WTC11 (cell line): ENCODE results near the gene FALEC. TPM values are rescaled to one million over a fixed set of nuclear protein-coding genes. Genes with fewer than 3 reads are reported as not detected.
A peak's percentile ranks its signal among the peaks of the same experiment; 100 is the strongest.

Experiments
- ATF3 ChIP-seq: sonication (generic); formaldehyde crosslinking; conservative IDR thresholded peaks from 2 replicates; pipeline ENCODE4 v1.8.1; 2022; ENCODE audit warnings: mild to moderate bottlenecking, missing genetic modification reagents
- CREB1 ChIP-seq: sonication (generic); formaldehyde crosslinking; IDR thresholded peaks from 2 replicates; pipeline ENCODE4 v1.8.0; 2023; ENCODE audit warnings: mild to moderate bottlenecking, missing genetic modification reagents
- E2F4 ChIP-seq: sonication (generic); formaldehyde crosslinking; IDR thresholded peaks from 2 replicates; pipeline ENCODE4 v1.8.1; 2022; ENCODE audit warnings: low read depth, mild to moderate bottlenecking, moderate library complexity, missing genetic modification reagents, borderline replicate concordance
- FOXP1 ChIP-seq: sonication (generic); formaldehyde crosslinking; IDR thresholded peaks from 2 replicates; pipeline ENCODE4 v1.8.0; 2022; ENCODE audit warnings: missing genetic modification reagents, mild to moderate bottlenecking, moderate library complexity, borderline replicate concordance
- HMGXB4 ChIP-seq: sonication (generic); formaldehyde crosslinking; IDR thresholded peaks from 2 replicates; pipeline ENCODE4 v1.8.1; 2023; ENCODE audit warnings: mild to moderate bottlenecking, moderate library complexity, missing genetic modification reagents
- IRF2 ChIP-seq: sonication (generic); formaldehyde crosslinking; IDR thresholded peaks from 2 replicates; pipeline ENCODE4 v1.8.0; 2022; ENCODE audit warnings: low read depth, missing genetic modification reagents, borderline replicate concordance
- JAZF1 ChIP-seq: fragments of 250-450 bp; sonication (Bioruptor Pico); IDR thresholded peaks from 2 replicates; pipeline ENCODE4 v1.9.0; 2021; ENCODE audit warnings: moderate library complexity, mild to moderate bottlenecking, inconsistent platforms
- NR2C2 ChIP-seq: sonication (generic); formaldehyde crosslinking; IDR thresholded peaks from 2 replicates; pipeline ENCODE4 v1.8.0; 2022; ENCODE audit warnings: mild to moderate bottlenecking, missing genetic modification reagents
- NR3C1 ChIP-seq: sonication (generic); formaldehyde crosslinking; conservative IDR thresholded peaks from 2 replicates; pipeline ENCODE4 v1.8.1; 2023; ENCODE audit warnings: low read depth, mild to moderate bottlenecking, missing genetic modification reagents
- OVOL2 ChIP-seq: fragments of 250-450 bp; sonication (Bioruptor Pico); IDR thresholded peaks from 2 replicates; pipeline ENCODE4 v1.9.0; 2021; ENCODE audit warnings: mild to moderate bottlenecking, borderline replicate concordance
- PRDM15 ChIP-seq: sonication (generic); formaldehyde crosslinking; IDR thresholded peaks from 2 replicates; pipeline ENCODE4 v1.8.0; 2022; ENCODE audit warnings: missing genetic modification reagents
- PREB ChIP-seq: sonication (generic); formaldehyde crosslinking; IDR thresholded peaks from 2 replicates; pipeline ENCODE4 v1.8.1; 2022; ENCODE audit warnings: mild to moderate bottlenecking, missing genetic modification reagents, moderate library complexity, borderline replicate concordance
- SMAD4 ChIP-seq: sonication (generic); formaldehyde crosslinking; IDR thresholded peaks from 2 replicates; pipeline ENCODE4 v1.8.0; 2022; ENCODE audit warnings: mild to moderate bottlenecking, missing genetic modification reagents
- TP53 ChIP-seq: sonication (generic); formaldehyde crosslinking; IDR thresholded peaks from 2 replicates; pipeline ENCODE4 v1.8.1; 2023; ENCODE audit warnings: mild to moderate bottlenecking, missing genetic modification reagents
- ZBTB21 ChIP-seq: sonication (generic); formaldehyde crosslinking; IDR thresholded peaks from 2 replicates; pipeline ENCODE4 v1.8.1; 2023; ENCODE audit warnings: mild to moderate bottlenecking, missing genetic modification reagents, borderline replicate concordance
- ZNF121 ChIP-seq: sonication (generic); formaldehyde crosslinking; IDR thresholded peaks from 2 replicates; pipeline ENCODE4 v1.8.0; 2023; ENCODE audit warnings: missing genetic modification reagents
- ZNF232 ChIP-seq: sonication (generic); formaldehyde crosslinking; IDR thresholded peaks from 2 replicates; pipeline ENCODE4 v1.8.0; 2022; ENCODE audit warnings: mild to moderate bottlenecking, missing genetic modification reagents
- ZNF263 ChIP-seq: sonication (generic); formaldehyde crosslinking; IDR thresholded peaks from 2 replicates; pipeline ENCODE4 v1.8.1; 2022; ENCODE audit warnings: low read depth, mild to moderate bottlenecking, moderate library complexity, missing genetic modification reagents
- ZNF281 ChIP-seq: sonication (generic); formaldehyde crosslinking; IDR thresholded peaks from 2 replicates; pipeline ENCODE4 v1.8.0; 2023; ENCODE audit warnings: mild to moderate bottlenecking, missing genetic modification reagents
- ZNF317 ChIP-seq: sonication (generic); formaldehyde crosslinking; IDR thresholded peaks from 2 replicates; pipeline ENCODE4 v1.8.1; 2023; ENCODE audit warnings: low read depth, mild to moderate bottlenecking, moderate library complexity, missing genetic modification reagents, borderline replicate concordance
- total RNA-seq: library from RNA; stranded (reverse); gene quantifications from 3 replicates; pipeline ENCODE4 v1.2.3, GENCODE V29; 2021

FALEC gene
- total RNA-seq, 1 experiment from 2014 or later = 1.2 TPM

- TF ChIP-seq FOXP1 (CRISPR knock-in tag) (no peak), ZNF232 (CRISPR knock-in tag) (0 out of 2 replicates have a peak, but pooled peaks have one; percentile 51), ZBTB21 (CRISPR knock-in tag) (no peak), E2F4 (CRISPR knock-in tag) (no peak), NR2C2 (CRISPR knock-in tag) (no peak), ZNF263 (no peak), PREB (CRISPR knock-in tag) (no peak), ZNF121 (CRISPR knock-in tag) (no peak), ZNF281 (peak; percentile 95; the same call in 1 of the 2 replicates), CREB1 (CRISPR knock-in tag) (no peak), PRDM15 (CRISPR knock-in tag) (no peak), SMAD4 (no peak), TP53 (no peak), HMGXB4 (CRISPR knock-in tag) (no peak), JAZF1 (CRISPR knock-in tag) (no peak), ATF3 (CRISPR knock-in tag) (no peak), IRF2 (CRISPR knock-in tag) (no peak), OVOL2 (CRISPR knock-in tag) (no peak), NR3C1 (CRISPR knock-in tag) (no peak), ZNF317 (no peak)
Measured at GRCh38 chr1:150567717-150568593, 52.4 kb downstream of the FALEC start (continued).
